NCI-H146 (cell line): Measurements from ENCODE around the gene AMD1.

Source experiments
- DNase-seq: peaks from one replicate; lab custom pipeline; 2025; lab: John Stamatoyannopoulos, UW

The AMD1 gene

DNA sequence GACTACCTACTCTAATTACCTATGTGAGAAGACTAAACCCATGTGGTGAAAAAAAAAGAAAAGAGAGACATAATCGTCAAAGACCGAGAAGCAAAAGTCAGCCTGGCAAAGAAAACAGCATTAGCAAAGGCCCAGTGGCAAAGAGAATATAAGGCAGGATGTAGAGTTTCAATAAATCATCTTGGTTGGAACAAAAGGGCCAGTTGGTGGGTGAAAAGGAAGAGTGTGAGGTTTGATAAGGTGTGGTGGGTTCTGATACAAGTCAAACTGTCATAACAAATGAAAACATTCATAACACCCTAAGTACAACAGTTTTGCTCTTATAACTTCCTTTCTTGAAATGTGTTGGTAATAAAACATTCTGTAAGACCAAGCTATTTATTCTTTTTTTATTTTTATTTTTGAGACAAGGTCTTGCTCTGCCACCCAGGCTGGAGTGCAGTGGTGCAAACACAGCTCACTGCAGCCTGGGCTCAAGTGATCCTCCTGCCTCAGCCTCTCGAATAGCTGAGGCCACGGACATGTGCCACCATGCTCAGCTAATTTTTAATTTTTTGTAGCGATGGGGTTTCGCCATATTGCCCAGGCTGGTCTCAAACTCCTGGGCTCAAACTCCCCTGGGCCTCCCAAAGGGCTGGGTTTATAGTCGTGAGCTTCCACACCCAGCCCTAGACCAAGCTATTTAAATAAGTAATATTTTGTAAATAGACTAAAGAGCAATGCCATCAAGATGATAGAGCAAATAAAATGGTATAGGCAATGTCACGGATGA lies 65.0 kb downstream of the AMD1 start:
- no peak for DNase-seq

DNA sequence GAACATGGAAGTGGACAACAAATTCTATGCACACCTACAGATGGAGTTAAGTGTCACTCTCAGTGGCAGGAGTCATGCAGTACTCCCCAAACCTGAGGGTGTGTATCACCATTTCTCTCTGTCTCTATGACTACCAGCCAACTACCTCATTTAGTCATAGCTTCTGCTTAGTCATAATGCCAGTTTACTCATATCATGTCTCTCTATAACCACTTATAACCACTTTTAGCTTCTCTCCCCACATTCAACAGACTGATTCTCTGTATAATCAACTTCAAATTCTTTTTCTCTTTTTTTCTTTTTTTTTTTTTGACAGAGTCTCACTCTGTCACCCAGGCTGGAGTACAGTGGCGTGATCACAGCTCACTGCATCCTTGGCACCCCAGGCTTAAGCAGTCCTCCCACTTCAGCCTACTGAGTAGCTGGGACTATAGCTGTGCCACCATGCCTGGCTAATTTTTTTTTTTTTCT lies 70.1 kb downstream of the AMD1 start:
- no peak for DNase-seq
